GM19324 (cell line): Measurements from ENCODE around the gene ATF4.
"Not testable (repeated sequence)": the region's sequence is repeated elsewhere in the genome, so short reads cannot be mapped to it uniquely, and the experiment has no call there.

Source experiments
- ATAC-seq: cut with Tn5 transposase; IDR thresholded peaks from one replicate; pipeline ENCODE4 v1.9.1; 2021; ENCODE audit warnings: mild to moderate bottlenecking, moderate library complexity; ENCODE audit not compliant: unreplicated experiment, low FRiP score

ATF4 gene

DNA sequence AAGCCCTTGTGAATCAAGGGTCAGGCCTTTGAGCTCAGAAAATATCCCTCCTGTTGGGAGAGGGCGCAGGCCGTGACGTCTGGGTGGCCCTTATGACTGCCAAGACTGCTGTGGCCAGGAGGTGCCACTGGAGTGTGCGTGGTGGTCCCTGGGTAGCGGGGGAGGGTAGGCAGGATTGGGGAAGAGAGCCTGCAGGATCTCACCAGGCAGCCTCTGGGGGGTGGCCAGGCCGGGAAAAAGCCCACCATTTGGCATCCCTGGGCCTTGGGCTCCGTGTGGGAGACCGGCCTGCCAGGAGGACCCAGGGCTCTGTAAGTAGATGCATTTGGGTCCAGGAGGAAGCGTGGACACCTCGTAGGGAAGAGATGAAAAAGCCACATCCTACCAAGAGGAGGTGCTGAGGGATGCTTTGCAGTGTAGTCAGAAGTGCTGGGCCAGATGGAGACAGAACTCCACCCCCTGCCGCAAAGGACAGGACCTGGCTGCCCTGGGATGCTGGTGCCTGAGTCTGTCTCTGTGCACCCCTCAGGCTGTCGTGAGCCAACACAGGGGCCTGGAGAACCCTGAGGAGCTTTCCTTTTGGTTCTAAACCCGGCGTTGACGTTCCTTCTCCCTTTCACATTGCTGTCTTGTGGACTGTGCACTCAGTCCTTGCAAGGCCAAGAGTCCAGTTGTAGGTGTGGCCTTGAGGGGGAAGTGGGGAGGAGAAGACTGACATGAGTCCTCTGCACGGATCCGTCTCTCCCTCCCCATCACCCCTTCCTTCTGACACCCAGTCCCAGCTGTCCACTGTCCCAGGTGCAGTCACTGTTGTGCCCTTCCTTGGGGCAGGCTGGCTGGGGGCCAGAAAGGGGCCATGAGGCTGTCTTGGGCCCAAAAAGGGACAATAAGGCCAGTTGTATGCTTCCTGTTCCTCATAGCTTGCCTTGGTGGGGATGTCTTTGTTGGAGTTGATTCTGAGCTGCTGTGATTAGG is 31.0 kb upstream of the ATF4 start:
- ATAC-seq, result no peak

DNA sequence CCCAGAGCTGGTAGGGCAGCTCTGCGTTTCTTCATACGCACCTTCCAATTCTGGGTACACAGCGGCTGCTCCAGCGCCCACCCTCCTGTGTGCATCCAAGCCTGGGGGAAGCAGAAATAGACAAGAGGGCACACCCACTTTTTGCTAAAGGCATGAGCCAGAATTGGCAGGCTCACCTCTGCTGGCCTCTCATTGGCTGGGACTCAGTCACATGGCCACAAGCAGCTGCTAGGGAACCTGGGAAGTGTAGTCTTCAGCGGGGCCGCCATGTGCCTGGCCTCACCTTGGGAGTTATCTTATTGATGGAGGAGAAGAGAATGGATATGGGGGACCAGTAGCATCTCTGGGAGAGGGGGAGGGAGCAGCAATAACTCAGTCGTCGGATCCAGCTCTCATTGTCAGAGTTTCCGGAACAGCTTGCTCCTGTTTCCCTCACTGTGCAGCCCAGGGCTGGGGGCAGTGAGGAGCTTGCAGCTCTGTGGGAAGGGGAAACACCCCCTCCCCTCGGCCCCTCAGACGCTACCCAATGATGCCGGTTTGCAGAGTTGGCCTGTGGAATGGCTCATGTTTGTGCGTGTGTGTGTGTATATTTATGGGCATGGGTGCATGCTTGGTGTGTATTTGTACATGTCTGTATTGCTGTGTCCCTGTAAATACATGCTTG is 30.1 kb upstream of the ATF4 start:
- peak; percentile 39 for ATAC-seq

DNA sequence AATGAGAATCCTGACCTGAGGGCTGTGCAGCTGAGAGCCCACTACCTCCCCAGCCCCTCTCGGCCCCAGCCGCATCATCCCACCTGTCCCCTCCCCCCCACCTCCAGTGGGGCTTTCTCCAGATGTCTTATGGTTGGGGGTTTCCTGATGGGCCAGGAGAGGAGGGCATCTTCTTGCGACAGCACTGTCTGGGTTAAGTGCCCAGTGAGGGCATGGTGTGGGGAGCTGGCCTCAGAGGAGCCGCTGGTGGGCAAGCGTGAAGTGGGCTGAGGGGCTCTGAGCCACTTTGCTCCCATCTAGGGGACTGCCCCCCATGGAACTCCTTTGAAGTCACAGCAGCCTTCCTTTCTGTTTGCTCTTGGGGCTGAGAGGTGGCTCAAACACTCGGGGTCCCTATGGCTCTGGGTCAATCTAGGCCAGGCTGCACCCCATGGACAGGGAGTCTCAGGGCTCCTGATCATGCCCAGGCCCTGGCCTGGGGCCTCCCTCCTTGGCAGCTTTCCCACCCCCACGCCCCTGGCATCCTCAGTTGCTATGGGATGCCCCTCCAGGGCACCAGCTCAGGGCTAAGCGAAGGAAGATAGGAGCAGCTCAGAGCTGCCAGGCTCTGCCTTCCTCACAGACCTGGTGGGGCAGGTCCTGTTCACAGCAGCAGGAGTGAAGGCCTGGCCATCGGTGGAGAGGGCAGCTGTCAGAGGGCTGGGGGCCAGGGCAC is 29.2 kb upstream of the ATF4 start:
- ATAC-seq, result no peak

DNA sequence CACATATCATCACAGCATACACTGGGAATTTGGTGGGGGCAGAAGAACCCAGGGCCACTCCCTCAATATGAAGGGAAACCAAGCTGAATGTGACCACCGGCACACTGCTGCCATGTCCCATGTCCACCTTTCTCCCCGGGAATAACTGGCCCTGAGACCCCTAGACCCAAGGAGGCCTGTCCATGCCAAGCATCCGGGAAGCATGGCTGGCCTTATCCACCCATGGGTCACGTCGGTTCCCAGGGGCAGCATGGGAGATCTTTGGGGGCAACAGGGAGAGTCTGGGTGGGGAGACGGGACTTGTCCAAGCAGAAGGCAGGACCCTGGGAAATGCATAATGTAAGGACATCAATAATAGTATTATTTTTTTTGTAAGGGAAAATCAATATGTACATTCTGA is 28.7 kb upstream of the ATF4 start:
- no peak for ATAC-seq

DNA sequence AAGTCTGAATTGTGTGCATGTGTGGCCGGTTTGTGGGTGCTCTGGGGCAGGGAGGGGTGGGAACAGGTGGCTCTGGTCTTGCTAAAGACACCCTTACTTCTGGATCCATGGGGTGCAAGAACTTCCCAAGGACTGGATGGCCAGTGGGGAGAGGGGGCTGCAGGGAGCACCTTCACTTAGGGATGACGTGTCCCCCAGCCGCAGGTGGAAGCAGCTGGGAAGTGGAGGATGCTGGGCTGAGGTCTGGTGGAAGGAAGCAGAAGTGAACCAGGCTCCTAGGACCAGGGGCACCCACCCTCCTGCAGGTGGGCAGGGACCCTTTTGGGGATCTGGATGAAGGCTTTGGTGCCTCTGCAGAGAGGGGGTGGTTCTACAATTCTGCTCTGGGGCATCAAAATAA is 28.2 kb upstream of the ATF4 start:
- no peak for ATAC-seq

DNA sequence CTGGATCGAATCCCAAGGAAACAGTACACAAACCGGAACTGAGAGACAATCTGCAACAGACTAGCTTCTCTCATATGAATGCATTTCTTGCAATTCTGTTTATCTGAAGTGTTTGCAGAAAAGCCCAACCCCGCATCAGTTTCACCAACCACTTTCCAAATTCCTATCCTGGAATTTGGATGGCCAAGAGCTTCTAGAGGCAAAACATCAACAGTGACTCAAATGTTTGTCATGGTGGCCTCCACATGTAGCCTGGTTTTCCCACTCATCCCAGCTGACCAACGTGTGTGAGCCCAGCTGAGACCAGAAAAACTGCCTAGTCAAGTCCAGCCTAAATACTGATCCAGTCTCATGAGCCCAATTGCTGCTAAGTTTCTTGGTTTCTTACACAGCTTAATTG is 26.6 kb upstream of the ATF4 start:
- no peak for ATAC-seq

DNA sequence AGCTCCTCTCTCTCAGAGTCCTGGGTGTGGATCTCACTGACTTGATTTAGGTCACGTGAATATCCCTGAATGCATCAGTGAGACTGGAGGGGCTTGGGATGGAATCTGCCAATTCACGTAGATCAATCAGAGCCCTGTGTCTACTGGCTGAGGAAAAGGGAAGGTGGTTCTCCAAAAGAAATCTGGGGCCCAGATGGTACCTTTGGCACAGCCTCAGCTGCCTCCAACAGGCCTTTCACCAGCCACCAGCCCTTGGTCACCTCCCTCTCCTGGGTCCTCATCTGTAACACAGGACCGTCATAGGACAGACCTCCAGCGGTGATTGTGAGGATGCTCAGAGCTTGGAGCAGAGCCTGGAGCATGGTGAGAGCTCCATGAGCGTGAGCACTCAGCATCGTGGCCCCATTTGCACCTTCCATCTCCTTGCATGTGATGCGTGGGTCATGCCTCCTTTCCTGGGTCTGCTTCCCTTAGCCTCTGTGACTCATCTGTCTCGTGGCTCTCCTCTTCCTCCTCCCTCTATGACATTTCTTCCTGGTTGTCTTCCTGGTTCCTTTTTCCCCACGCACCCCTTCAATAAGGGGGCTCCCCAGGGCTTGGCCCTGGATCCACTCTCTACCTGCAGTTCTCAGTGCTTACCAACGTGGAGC is 25.8 kb upstream of the ATF4 start:
- ATAC-seq, result no peak

DNA sequence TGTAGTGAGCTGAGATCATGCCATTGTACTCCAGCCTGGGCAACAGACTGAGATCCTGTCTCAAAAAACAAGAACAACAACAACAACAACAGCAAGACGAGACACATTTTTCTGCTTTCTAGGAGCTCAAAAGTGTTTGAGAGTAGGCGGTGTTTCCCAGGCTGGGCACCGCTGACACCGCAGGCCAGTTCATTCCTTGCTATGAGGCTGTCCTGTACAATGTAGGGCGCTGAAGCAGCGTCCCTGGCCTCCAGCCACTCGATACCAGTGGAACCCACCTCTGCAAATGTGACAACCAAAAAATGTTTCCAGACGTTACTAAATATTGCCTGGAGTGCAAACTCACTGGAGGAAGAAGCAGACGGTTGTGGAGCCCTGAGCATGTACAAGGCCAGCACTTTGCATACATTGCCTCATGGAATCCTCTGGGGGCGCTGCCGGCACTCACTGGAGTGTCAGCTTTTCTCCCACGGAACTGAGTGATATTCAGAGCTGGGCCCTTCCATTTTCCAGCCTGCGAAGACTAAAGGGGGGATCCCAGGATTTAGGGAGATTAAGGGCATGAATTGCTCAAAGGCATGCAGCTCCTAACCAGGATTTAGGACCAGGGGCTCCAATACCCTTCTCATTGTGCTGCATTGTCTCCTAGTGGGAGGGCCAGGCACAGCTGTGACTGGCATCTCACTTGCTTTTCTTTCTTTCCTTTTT is 24.1 kb upstream of the ATF4 start:
- no peak for ATAC-seq

DNA sequence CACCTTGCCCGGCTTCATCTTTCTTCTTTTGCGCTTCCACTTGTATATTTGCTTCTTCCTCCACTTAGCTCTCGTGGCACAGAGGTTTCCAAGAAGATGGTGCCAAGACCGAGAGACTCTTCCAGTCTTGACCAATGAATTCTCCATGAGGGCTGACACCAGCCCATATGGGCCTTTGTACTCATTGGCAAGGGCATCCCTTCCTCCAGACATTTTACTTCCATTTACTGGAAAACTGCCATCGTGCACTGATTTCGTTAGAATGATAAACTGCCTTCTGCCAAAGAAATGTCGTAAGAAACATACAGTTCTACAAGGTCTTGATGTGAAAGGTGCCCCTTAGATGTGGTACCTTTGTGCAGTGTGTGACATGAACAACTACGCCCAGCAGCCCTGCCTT is 22.9 kb upstream of the ATF4 start:
- no peak for ATAC-seq

DNA sequence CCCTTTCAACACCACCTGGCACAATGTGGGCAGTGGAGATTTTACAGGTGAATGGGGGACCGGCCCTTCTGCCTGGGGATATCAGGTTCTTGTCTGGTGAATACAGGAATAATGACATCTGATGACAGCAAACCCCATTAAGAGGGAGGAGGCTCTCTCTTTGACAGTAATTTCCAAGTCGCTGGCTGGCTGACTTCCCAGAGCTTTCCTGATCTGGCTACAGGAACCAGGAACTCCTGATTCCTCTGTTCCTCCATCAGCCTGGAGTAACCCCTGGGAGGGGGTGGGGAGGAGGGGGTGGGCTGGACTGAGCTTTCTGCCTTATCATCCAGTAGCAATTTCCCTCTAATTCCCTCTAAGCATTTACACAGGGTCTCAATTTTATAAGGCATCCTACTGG is 22.0 kb upstream of the ATF4 start:
- ATAC-seq, result no peak

DNA sequence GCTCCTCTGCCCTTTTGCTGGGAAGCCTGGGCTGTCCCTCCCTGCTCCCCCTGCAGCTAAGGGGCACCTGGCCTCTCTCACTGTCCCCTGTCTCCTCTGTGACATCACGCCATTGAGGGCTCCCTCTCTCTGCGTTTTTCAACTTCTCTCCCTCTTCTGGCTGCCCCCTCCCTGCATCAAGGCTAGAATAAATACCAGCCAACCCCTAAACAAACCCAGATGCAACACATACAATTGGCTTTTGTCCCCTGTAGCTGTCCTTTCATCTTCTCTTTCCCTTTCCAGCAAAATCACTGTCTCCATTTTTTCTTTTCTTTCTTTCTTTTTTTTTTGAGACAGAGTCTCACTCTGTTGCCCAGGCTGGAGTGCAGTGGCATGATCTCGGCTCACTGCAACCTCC is 21.6 kb upstream of the ATF4 start:
- no peak for ATAC-seq

DNA sequence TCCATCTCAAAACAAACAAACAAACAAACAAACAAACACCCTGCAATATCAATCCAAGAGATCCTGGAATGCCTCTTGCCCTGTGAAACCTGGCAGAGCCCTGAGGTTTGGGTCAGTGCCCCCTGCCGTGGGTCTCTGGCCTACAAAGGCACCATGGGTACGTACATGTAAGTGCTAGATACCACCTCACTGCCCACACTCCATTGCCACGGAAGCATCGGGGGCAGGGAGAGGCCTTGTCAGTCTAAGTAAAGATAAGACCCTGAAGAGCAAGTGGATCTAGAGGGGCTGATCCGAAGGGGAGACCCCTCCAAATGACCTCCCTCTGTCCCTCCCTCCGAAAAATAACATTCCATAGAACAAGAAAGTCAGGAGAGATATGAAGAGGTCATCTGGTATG is 20.3 kb upstream of the ATF4 start:
- no peak for ATAC-seq

DNA sequence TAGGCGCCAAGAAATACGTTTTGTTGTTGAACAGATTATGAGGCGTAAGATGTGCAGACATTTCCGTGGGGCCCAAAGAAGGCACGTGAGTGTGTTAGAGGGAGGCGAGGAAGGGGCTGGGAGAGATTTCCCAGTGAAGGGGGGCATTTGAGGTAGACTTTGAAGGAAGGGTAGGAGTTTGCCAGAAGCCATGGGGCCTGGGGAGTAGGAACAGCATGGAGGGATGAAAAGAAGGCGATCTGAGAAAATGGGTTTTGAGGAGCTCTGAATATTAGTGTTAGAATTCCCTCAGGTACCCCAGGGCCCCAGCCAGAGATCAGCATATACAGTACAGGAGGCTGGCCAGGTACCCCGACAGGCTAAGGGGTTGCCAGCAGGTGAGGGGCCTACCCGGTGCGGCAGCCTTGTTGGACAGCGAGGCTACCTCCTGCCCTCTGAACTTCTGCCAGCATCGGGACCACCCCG is 18.7 kb upstream of the ATF4 start:
- no peak for ATAC-seq

DNA sequence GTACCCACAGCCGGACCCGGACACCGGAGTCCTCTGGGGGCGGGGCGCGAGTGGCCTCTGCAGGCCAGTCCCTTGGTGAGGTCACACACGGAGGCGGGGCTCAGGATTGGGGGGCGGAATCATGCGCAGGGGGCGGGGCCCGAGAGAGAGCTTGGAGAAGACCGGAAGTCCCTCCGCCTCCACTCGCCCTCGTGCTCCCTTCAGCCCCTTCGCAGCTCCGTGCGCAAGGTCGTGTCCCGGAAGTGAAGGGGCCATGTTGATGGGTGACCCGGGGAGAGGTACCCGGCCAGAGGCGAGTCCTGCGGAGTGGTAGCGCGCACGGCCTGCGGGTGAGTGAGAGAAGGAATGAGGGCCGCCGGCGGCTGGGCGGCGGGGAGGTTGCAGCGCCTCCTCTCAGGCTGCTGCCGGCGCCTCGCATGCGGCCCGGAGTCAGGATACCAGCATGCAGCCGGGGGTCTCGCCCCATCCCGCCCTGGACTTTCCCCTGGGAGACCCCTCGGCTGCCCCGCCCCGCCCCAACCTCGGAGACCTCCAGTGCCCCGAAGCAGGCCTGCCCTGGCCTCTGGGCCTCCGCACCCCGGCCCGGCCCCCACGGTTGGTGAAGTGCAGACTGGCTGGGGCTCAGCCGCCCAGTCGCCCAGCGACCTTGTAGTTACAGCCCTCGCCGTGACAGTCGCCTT is 18.1 kb upstream of the ATF4 start, which contains the start of gene MIEF1:
TSS of gene MIEF1 (plus strand) at position 182 of the 680 bp plus-strand sequence. CDS start 9,005 bp downstream, outside the sequence.
- peak; percentile 82 for ATAC-seq

DNA sequence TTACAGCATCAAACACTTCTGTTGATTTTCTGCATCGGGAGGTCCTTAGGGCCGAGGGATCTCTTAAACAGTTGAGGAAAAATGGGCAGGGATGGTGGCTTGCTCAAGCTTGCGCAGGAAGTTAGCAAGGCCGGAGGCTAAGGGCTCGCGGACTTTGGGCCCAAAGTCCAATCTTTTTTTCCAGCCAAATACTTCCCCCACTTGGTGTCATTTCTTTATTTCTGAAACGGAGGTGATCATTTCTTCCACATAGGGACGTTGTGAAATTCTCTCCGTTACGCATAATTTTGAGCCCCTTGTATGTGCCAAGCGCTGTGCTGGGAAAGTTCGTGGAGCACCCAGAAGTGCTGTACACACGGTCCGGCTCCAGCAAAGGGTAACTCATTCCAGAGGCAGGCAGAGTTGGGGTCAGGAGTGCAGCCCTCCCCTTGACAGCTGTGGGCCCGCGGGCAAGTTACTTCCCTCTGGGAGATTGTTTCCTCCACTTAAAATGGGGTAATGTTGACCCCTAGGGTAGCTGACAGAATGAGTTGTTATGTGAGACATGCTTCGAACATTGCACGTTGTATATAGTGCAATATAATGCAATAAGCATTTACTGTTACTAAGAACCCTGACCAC is 17.5 kb upstream of the ATF4 start:
- ATAC-seq, result no peak

DNA sequence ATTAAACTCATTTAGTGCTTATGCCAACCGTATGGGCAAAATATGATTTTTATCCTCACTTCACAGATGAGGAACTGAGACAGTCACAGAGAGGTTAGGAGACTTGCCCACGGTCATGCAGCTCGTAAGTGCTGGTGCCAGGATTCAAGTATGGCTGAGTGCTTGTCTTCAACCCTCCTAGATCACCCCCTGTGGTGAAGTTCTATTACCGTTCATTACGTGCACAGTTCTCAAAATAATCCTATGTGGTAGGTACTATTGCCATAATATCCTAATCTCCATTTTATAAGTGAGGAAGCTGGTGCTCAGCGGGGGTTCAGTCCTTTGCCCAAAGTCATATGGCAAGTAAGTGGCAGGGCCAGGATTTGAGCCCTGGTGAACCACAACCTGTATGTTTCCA is 16.7 kb upstream of the ATF4 start:
- no peak for ATAC-seq

DNA sequence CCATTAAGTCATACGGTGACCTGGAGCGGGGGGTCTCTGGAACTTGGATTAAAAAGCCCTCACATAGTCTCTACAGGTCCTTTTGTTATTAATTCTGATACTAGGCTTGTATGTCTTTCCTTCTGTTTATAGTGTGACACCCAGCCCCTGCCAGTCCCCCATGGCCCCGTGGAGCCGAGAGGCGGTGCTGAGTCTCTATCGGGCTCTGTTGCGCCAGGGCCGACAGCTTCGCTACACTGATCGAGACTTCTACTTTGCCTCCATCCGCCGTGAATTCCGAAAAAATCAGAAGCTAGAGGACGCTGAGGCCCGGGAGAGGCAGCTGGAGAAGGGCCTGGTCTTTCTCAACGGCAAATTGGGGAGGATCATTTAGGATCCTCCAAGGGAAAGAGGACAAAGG is 16.3 kb upstream of the ATF4 start:
- ATAC-seq, result no peak

DNA sequence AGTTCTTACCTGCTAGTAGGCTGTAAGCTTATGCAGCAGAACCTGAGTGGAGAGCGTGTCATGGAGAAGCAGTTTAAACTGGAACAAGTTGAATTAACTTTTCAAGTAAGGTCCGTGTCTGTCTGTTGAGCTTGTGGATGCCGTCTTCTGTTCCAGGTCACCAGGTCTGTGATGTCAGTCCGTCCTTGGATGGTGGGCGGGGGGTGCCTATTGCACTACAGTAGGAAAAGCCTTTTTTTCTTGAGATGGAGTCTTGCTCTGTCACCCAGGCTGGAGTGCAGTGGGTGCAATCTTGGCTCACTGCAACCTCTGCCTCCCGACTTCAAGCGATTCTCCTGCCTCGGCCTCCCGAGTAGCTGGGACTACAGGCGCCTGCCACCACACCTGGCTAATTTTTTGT is 13.3 kb upstream of the ATF4 start:
- ATAC-seq, result not testable (repeated sequence)

DNA sequence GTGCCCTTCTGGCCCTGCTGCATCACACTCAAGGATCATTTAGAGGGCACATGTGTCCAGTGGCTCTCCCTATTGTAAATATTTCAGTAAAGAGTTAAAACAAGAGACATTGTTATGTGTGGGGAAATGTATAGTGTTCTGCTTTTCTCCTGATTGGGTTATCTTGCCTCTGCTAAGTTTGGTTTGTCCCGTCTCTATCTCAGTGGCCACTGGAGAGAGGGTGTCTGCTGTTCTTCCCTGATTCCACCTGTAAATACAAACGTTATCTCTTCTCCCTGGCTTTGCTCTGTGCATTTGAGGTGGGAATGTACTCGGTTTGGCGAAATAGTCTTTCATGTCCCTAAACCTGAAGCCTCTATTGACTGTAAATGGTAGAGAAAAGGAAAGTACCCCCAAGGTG is 12.0 kb upstream of the ATF4 start:
- no peak for ATAC-seq
